ENCODE measurements around the gene MRTFA. TPM values are rescaled to one million over a fixed set of nuclear protein-coding genes. Genes with fewer than 3 reads are reported as not detected.
"Not testable (repeated sequence)": the region's sequence is repeated elsewhere in the genome, so short reads cannot be mapped to it uniquely, and the experiment has no call there.

MRTFA gene
- total and polyA plus RNA-seq, 2 of the 13 experiments (the other 11 are each of a cell fraction or from before 2014, with no cell fraction given) = 2.4 to 8.2 TPM

GRCh38 chr22:40540265-40540664 lies 96.3 kb downstream of the MRTFA start:
- intact Hi-C loops (cut with micrococcal nuclease; ENCODE audit: unreplicated experiment) = no loop called here
- Histone ChIP-seq H3K27ac (ENCODE audit: extremely low read length, insufficient read depth, low read length) (no peak overlapping the region), H3K4me1 (ENCODE audit: insufficient read depth, low read length) (peaks cover 25% of the 10 kb centered on the region), H3K9ac (ENCODE audit: insufficient read depth, low read depth, low read length) (no peak overlapping the region), H3K9me3 (ENCODE audit: low read length) (no peaks in the 10 kb centered on the region), H3K4me3 (replicated peaks in 1 of 3; ENCODE audit: insufficient read depth in 1 of 3, low read depth in 2 of 3, low read length in 3 of 3) (no peak overlapping the region), H3K4me2 (ENCODE audit: low read depth, low read length) (no peak overlapping the region), H2AFZ (ENCODE audit: low read length) (no peak overlapping the region), H4K20me1 (ENCODE audit: insufficient read depth, low read length) (no peaks in the 10 kb centered on the region), H3K36me3 (replicated peaks in 1 of 2; ENCODE audit: control insufficient read depth in 1 of 2, insufficient read depth in 2 of 2, low read length in 2 of 2) (no peaks in the 10 kb centered on the region), H3K79me2 (ENCODE audit: insufficient read depth, low read length) (no peaks in the 10 kb centered on the region), H3K27me3 (ENCODE audit: control insufficient read depth in 1 of 2, insufficient read depth in 2 of 2, low read length in 2 of 2) (no peaks in the 10 kb centered on the region)
- DNase-seq (ENCODE audit: low spot score) = no peak
- FAIRE-seq = no peak
- CTCF ChIA-PET (ENCODE audit: low intra/inter-chr PET ratio, low total read pairs) = no interaction called here
- BruUV-seq (replicated peaks) = no TSS peak
- 91% methylated on average over 5 of the region's 5 CpGs for WGBS (ENCODE audit: low lambda C conversion rate)
- in situ Hi-C loops (cut with HindIII; ENCODE audit: extremely low pct_ligation_motif_present, low pct_unique_long_range_greater_than_20kb) = no loop called here
- POLR2A ChIA-PET = no interaction called here
- ATAC-seq = no peak
- TF ChIP-seq THYN1 (CRISPR knock-in tag; IDR thresholded peaks at IDR 0.05; ENCODE audit: borderline replicate concordance, low read depth) (no peak), ZNF557 (CRISPR knock-in tag; IDR thresholded peaks at IDR 0.05) (no peak), ZNF687 (CRISPR knock-in tag; IDR thresholded peaks at IDR 0.05) (no peak), ZNF652 (CRISPR knock-in tag; IDR thresholded peaks at IDR 0.05; ENCODE audit: borderline replicate concordance, low read depth) (no peak), NFE2L1 (CRISPR knock-in tag; IDR thresholded peaks at IDR 0.05; ENCODE audit: borderline replicate concordance) (no peak), ZNF550 (CRISPR knock-in tag; IDR thresholded peaks at IDR 0.05; ENCODE audit: borderline replicate concordance) (no peak)

- peaks cover 34% of the 10 kb centered on the region for H3K4me1 ChIP-seq (ENCODE audit: insufficient read depth, low read length)
- H3K4me2 ChIP-seq (ENCODE audit: low read depth, low read length); POLR2A ChIA-PET; H2AFZ ChIP-seq (ENCODE audit: low read length); H3K9ac ChIP-seq (ENCODE audit: insufficient read depth, low read depth, low read length); H3K27me3 ChIP-seq (ENCODE audit: control insufficient read depth in 1 of 2, insufficient read depth in 2 of 2, low read length in 2 of 2); CTCF ChIA-PET (ENCODE audit: low intra/inter-chr PET ratio, low total read pairs); H3K79me2 ChIP-seq (ENCODE audit: insufficient read depth, low read length); in situ Hi-C loops (cut with HindIII; ENCODE audit: extremely low pct_ligation_motif_present, low pct_unique_long_range_greater_than_20kb); DNase-seq (ENCODE audit: low spot score); ATAC-seq; H3K36me3 ChIP-seq (replicated peaks in 1 of 2; ENCODE audit: control insufficient read depth in 1 of 2, insufficient read depth in 2 of 2, low read length in 2 of 2); FAIRE-seq; intact Hi-C loops (cut with micrococcal nuclease; ENCODE audit: unreplicated experiment); H3K4me3 ChIP-seq (replicated peaks in 1 of 3; ENCODE audit: insufficient read depth in 1 of 3, low read depth in 2 of 3, low read length in 3 of 3); H3K27ac ChIP-seq (ENCODE audit: extremely low read length, insufficient read depth, low read length); BruUV-seq (replicated peaks); H4K20me1 ChIP-seq (ENCODE audit: insufficient read depth, low read length); H3K9me3 ChIP-seq (ENCODE audit: low read length): not testable (repeated sequence)
- 100% methylated on average over 9 of the region's 28 CpGs for WGBS (ENCODE audit: low lambda C conversion rate)
Observed at GRCh38 chr22:40536149-40536548, 100.4 kb downstream of the MRTFA start.

All from HepG2 (cell line).